CD4-positive, alpha-beta T cell treated with Interleukin-1 beta for 1 hour (primary cell): ENCODE data around the gene SNRNP27.
"Not testable (repeated sequence)": the region's sequence is repeated elsewhere in the genome, so short reads cannot be mapped to it uniquely, and the experiment has no call there.

Source experiments
- DNase-seq, 2 donors: peaks; one replicate each; pipeline ENCODE4 v3.0.0-alpha.2; 2020 to 2022

SNRNP27 gene

DNA sequence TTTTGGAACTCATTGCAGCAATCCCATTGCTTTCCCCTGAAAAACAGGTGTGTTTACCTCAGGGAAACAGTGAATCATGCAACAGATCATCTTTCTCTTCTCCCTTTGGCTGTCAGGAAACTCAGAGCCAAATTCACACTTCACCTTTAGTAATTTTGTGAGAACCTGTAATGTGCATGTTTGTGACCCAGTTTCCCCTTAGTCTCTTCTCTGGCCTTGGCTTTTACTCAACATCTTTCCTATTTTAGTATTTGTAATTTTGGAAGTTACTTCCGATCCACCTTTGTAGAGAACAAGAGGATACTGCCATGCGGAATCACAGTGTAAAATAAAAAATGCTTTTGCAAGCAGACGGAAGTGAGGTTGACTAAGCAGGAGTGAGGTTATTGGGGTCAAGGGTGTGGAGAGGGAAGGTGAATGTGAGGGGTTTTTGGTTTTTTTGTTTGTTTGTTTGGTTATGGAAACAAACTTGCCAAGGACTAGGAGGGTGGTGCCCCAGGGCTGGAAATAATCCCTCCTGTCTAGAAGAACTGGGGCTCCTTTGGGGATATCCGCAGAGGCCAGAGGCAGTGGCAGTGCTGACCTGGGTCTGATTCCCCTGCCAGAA lies 53.7 kb downstream of the SNRNP27 start:
- peak in 1 of 2 donors; percentile 42 for DNase-seq

DNA sequence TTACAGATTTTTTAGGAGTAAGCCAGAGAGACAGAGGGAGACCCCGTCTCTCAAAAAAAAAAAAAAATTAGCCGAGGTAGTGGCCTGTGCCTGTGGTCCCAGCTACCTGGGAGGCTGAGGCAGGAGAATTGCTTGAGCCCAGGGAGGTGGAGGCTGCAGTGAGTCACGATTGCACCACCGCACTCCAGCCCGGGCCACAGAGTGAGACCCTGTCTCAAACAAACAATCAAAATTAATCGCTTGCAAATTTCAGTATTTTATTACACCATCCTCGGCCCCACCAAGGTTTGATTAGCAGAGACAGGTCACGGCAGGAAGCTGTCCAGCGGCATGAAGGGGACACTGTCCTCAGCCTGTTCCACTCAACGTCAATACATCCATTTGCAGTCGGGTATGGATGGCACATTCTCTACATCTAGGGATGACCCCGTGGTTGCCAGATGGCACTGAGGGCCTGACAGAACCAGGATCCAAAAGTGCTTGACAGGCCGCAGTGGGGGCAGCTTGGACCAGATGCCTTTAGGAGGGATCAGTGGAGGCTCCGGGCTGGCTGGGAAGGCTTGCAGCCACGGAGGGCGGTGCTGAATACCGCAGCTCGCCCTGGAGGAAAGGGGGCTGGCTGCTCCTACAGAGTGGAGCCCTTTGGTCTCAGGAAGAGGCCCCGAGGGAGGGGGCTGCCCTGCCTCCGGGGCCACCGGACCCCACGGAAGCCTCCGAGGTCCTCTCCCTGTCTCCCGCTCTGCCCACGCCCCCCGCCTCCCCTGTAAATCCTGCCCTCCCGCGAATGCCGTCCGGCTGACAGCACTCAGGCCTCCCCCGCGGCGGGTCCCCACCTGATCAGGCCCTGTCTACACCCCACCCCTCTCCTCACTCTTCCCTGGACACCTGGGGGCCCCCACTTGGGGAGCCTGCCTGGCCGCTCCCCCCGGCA lies 54.5 kb downstream of the SNRNP27 start:
- no peak for DNase-seq

DNA sequence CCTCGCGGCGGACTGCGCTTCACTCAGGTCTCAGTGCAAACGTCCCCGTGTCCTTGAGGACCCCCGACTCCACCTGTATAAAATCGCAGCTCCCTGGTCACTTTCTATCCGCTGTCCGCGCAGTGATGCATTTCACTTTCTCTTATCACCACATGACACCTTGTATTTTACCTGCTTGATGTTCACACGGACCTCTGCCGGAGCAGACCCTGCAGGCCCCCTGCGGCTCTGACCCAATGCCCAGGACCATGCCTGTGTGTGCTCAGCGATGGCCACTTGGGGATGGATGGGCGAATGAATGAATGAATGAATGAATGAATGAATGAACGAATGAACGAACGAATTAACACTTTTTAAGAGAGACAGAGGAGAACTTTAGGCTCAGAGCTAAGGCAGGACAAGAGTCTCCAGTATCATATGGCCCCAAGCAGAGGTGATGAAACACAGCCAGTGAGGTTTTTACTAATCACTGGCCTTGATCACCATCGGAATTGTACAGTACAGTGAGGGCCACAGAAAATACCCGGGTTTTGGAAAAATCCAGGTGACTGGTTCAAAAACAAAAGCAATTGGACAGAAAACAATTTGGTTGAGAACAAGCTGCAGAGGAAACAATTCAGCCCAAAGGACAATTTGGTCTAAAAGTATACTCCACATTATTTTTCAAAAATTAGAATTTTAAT lies 55.3 kb downstream of the SNRNP27 start:
- DNase-seq = no peak

DNA sequence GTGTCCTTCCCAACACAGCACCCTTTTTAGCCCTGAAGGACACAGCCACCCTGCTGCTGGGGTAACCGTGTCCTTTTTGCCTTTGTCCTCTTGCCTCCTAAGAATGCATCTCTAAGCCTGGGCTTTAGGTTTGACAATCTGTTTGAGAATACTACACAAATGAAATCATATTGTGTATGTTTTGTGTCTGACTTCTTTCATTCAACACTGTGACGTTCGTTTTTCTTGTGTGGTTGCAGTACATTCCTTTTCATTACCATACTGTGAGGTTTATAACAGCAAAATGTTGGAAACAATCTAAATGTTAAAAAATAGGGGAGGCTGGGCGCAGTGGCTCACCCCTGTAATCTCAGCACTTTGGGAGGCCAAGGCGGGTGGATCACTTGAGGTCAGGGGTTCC lies 56.5 kb downstream of the SNRNP27 start:
- no peak for DNase-seq

DNA sequence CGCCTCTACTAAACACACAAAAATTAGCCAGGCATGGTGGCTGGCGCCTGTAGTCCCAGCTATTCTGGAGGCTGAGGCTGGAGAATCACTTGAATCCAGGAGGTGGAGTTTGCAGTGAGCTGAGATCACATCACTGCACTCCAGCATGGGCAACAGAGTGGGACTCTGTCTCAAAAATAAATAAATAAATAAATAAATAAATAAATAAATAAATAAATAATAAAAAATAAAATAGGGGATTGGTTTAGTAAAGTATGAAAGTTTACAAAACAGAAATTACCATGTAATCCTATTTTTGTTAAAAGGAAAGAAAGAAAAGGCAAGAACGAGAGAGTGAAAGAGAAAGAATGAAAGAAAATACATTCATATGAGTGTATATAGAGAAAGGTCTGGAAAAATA lies 56.9 kb downstream of the SNRNP27 start:
- DNase-seq = not testable (repeated sequence)

DNA sequence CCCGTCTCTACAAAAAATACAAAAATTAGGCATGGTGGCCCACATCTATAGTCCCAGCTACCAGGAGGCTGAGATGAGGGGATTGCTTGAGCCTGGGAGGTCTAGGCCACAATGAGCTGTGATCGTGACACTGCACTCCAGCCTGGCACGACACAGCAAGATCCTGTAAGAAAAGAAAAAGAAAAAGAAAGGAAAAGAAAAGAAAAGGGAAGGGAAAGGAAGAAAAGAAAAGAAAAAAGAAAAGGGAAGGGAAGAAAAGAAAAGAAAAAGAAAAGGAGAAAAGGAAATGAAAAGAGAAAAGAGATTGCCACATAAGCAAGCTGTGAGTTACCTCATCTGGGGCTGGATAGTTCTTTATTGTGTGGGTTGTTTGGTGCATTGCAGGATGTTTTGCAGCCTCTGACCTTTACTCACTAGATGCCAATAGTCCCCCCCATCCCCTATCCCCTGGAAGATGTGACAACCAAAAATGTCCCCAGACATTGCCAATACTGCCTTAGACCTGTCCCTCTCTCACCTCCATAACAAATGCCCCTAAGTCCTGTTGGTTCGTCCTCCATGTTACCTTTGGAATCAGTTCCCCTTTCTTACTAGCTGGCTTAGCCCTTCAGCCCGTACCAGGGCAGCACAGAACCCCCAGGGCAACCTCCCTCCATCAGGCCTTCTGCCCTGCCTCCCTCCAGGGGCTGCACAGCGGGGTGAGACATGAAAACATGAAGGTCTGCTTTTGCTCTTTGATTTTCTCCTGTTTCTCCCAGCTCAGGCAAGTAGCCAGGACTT lies 58.8 kb downstream of the SNRNP27 start:
- no peak for DNase-seq

DNA sequence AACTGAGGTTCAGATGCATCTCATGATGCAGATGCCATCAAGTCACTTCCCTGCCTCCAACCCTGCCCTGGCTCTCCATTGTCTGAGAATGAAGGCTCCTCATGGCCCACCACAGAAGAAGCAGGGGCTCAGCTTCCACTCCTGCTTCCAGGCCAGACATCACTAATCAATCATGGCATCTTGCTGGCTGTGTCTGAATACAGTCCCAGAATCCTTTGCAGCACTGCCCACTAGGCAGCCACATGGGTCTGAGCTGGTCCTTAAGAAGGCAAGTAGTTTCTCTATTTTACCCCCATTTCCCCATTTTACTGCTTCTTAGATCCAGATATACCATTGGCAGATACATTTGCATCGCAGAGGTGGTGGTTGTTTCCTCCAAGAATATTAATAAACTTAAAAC lies 60.3 kb downstream of the SNRNP27 start:
- no peak for DNase-seq
